ENCODE data around the gene TJP3. TPM values are rescaled to one million over a fixed set of nuclear protein-coding genes. Genes with fewer than 3 reads are reported as not detected.

Gene TJP3
- total and polyA plus RNA-seq, 4 donors = 0.26 to 29.2 (median 0.72) TPM

GRCh38 chr19:3775831-3776230 is 67.6 kb downstream of the TJP3 start:
- Histone ChIP-seq H3K4me1 (ENCODE audit: control insufficient read depth in 1 of 2, insufficient read depth in 2 of 2, low read length in 2 of 2) (no peaks in the 10 kb centered on the region), H3K27ac (ENCODE audit: low read depth in 1 of 2, low read length in 2 of 2) (no peak overlapping the region), H3K27me3 (ENCODE audit: control insufficient read depth in 1 of 2, insufficient read depth in 2 of 2, low read length in 1 of 2) (no peaks in the 10 kb centered on the region), H3K9me3 (ENCODE audit: control insufficient read depth, low read length) (no peaks in the 10 kb centered on the region), H3K36me3 (ENCODE audit: control insufficient read depth in 1 of 2, insufficient read depth in 2 of 2, low read length in 1 of 2) (no peaks in the 10 kb centered on the region), H3K4me3 (ENCODE audit: low read length in 2 of 2) (no peak overlapping the region)
- ATAC-seq (ENCODE audit: low FRiP score) = no peak
- intact Hi-C loops (cut with DNase I) = no loop called here
- no peak for DNase-seq
- 87 to 89% methylated on average over 5 of the region's 5 CpGs for WGBS, 2 donors

DNA sequence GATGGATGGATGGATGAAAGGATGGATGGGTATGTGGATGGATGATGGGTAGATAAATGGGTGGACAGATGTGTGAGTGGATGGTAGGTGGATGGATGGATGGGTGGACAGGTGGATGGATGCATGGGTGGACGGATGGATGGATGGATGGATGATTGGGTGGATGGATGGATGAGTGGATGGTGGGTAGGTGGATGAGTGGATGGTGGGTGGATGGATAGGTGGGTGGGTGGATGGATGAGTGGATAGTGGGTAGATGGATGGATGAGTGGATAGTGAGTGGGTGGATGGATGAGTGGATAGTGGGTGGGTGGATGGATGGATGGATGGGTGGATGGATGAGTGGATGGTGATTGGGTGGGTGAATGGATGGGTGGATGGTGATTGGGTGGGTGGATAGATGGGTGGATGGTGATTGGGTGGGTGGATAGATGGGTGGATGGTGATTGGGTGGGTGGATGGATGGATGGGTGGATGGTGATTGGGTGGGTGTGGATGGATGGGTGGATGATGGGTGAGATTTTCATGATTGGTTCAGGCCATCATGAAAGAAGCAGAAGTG is 68.4 kb downstream of the TJP3 start:
- no peaks in the 10 kb centered on the region for H3K27me3 ChIP-seq (ENCODE audit: control insufficient read depth in 1 of 2, insufficient read depth in 2 of 2, low read length in 1 of 2)
- no peak for ATAC-seq (ENCODE audit: low FRiP score)
- peaks cover 4% of the 10 kb centered on the region for H3K9me3 ChIP-seq (ENCODE audit: control insufficient read depth, low read length)
- no peaks in the 10 kb centered on the region for H3K4me1 ChIP-seq (ENCODE audit: control insufficient read depth in 1 of 2, insufficient read depth in 2 of 2, low read length in 2 of 2)
- H3K27ac ChIP-seq (ENCODE audit: low read depth in 1 of 2, low read length in 2 of 2) = no peak overlapping the region
- no peak for DNase-seq
- 94 to 95% methylated on average over 1 of the region's 1 CpG for WGBS, 2 donors
- no peak overlapping the region for H3K4me3 ChIP-seq (ENCODE audit: low read length in 2 of 2)
- no peaks in the 10 kb centered on the region for H3K36me3 ChIP-seq (ENCODE audit: control insufficient read depth in 1 of 2, insufficient read depth in 2 of 2, low read length in 1 of 2)
- intact Hi-C loops (cut with DNase I) = no loop called here

GRCh38 chr19:3778104-3778867 is 70.1 kb downstream of the TJP3 start:
- intact Hi-C loops (cut with DNase I) = no loop called here
- Histone ChIP-seq H3K4me1 (ENCODE audit: control insufficient read depth in 1 of 2, insufficient read depth in 2 of 2, low read length in 2 of 2) (no peaks in the 10 kb centered on the region), H3K27me3 (ENCODE audit: control insufficient read depth in 1 of 2, insufficient read depth in 2 of 2, low read length in 1 of 2) (no peaks in the 10 kb centered on the region), H3K9me3 (ENCODE audit: control insufficient read depth, low read length) (peaks cover 10% of the 10 kb centered on the region), H3K36me3 (ENCODE audit: control insufficient read depth in 1 of 2, insufficient read depth in 2 of 2, low read length in 1 of 2) (no peaks in the 10 kb centered on the region), H3K27ac (ENCODE audit: low read depth in 1 of 2, low read length in 2 of 2) (no peak overlapping the region), H3K4me3 (ENCODE audit: low read length in 2 of 2) (no peak overlapping the region)
- DNase-seq (no peak), ATAC-seq (ENCODE audit: low FRiP score) (no peak)
- 87 to 89% methylated on average over 37 of the region's 37 CpGs for WGBS, 2 donors

DNA sequence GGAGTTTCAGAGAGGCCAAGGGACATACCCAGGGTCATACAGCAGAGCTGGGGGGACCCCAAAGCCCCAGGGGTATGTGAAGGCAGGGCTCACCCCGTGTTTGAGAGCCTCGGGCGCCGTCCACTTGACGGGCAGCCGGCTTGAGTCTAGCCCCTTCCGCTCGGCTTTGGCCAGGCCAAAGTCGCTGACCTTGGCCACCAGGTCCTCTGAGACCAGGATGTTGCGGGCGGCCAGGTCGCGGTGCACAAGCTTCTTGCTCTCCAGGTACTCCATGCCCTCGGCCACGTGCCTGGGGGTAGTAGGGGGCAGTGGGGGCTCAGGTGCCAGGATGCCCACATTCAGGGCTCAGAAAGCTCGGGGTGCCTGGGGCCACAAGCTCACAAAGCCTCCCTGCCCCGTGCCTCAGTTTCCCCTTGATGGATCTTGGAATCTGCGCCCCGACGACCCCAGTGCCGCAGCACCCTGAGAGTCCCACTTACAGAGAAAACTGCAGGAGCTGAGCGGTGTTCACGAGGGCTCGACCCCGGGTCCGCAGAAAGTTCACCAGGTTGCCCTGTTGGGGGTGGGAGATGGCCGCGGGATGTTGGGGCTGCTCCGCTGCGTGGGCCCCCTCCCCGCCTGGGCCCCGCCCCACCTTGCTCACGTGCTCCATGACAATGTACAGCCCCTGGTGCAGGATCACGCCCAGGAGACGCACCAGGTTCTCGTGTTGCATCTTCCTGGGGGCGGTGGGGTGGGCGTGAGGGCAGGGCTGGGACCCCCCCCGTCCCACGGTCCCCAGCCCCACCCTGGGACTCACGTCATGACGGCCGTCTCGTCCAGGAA is 70.9 kb downstream of the TJP3 start:
- ATAC-seq (ENCODE audit: low FRiP score) (no peak), DNase-seq (no peak)
- no peak overlapping the region for H3K4me3 ChIP-seq (ENCODE audit: low read length in 2 of 2)
- 75 to 76% methylated on average over 44 of the region's 44 CpGs for WGBS, 2 donors
- H3K4me1 ChIP-seq (ENCODE audit: control insufficient read depth in 1 of 2, insufficient read depth in 2 of 2, low read length in 2 of 2) = no peaks in the 10 kb centered on the region
- no peaks in the 10 kb centered on the region for H3K36me3 ChIP-seq (ENCODE audit: control insufficient read depth in 1 of 2, insufficient read depth in 2 of 2, low read length in 1 of 2)
- intact Hi-C loops (cut with DNase I) = no loop called here
- no peak overlapping the region for H3K27ac ChIP-seq (ENCODE audit: low read depth in 1 of 2, low read length in 2 of 2)
- H3K9me3 ChIP-seq (ENCODE audit: control insufficient read depth, low read length) = peaks cover 10% of the 10 kb centered on the region
- peaks cover 0 to 2% of the 10 kb centered on the region in 2 donors for H3K27me3 ChIP-seq (ENCODE audit: control insufficient read depth in 1 of 2, insufficient read depth in 2 of 2, low read length in 1 of 2)

DNA sequence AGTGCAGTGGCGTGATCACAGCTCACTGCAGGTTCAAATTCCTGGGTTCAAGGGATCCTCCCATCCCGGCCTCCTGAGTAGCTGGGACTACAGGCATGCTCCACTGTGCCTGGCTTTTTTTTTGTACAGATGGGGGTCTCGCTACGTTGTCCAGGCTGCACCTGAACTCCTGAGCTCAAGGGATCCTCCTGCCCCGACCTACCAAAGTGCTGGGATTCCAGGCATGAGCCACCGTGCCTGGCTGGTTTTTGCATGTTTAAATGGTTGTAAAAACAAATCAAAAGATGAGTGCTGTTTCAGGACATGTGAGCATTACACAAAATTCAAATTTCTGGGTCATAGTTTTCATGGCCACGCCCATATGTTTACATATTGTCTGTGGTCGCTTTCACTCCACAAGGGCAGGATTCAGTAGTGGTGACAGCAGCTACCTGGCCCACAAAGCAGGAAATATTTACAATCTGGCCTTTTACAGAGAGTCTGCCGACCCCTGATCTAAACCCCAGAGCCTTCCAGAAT is 72.7 kb downstream of the TJP3 start:
- H3K27me3 ChIP-seq (ENCODE audit: control insufficient read depth in 1 of 2, insufficient read depth in 2 of 2, low read length in 1 of 2) = peaks cover 0 to 2% of the 10 kb centered on the region in 2 donors
- intact Hi-C loops (cut with DNase I) = no loop called here
- H3K9me3 ChIP-seq (ENCODE audit: control insufficient read depth, low read length) = peaks cover 10% of the 10 kb centered on the region

GRCh38 chr19:3781603-3782002 is 73.4 kb downstream of the TJP3 start:
- Histone ChIP-seq H3K27me3 (ENCODE audit: control insufficient read depth in 1 of 2, insufficient read depth in 2 of 2, low read length in 1 of 2) (peaks cover 0 to 2% of the 10 kb centered on the region in 2 donors), H3K9me3 (ENCODE audit: control insufficient read depth, low read length) (peaks cover 10% of the 10 kb centered on the region), H3K4me3 (ENCODE audit: low read length in 2 of 2) (no peak overlapping the region), H3K4me1 (ENCODE audit: control insufficient read depth in 1 of 2, insufficient read depth in 2 of 2, low read length in 2 of 2) (no peaks in the 10 kb centered on the region), H3K27ac (ENCODE audit: low read depth in 1 of 2, low read length in 2 of 2) (no peak overlapping the region), H3K36me3 (ENCODE audit: control insufficient read depth in 1 of 2, insufficient read depth in 2 of 2, low read length in 1 of 2) (no peaks in the 10 kb centered on the region)
- 98 to 100% methylated on average over 2 of the region's 2 CpGs for WGBS, 2 donors
- intact Hi-C loops (cut with DNase I) = no loop called here
- ATAC-seq (ENCODE audit: low FRiP score) (no peak), DNase-seq (no peak)

More for the DNA sequence above, 72.7 kb downstream of the TJP3 start:
- Histone ChIP-seq H3K4me1 (ENCODE audit: control insufficient read depth in 1 of 2, insufficient read depth in 2 of 2, low read length in 2 of 2) (no peaks in the 10 kb centered on the region), H3K27ac (ENCODE audit: low read depth in 1 of 2, low read length in 2 of 2) (no peak overlapping the region), H3K36me3 (ENCODE audit: control insufficient read depth in 1 of 2, insufficient read depth in 2 of 2, low read length in 1 of 2) (no peaks in the 10 kb centered on the region), H3K4me3 (ENCODE audit: low read length in 2 of 2) (no peak overlapping the region)
- WGBS, 2 donors = 90 to 92% methylated on average over 9 of the region's 9 CpGs
- DNase-seq (no peak), ATAC-seq (ENCODE audit: low FRiP score) (no peak)

DNA sequence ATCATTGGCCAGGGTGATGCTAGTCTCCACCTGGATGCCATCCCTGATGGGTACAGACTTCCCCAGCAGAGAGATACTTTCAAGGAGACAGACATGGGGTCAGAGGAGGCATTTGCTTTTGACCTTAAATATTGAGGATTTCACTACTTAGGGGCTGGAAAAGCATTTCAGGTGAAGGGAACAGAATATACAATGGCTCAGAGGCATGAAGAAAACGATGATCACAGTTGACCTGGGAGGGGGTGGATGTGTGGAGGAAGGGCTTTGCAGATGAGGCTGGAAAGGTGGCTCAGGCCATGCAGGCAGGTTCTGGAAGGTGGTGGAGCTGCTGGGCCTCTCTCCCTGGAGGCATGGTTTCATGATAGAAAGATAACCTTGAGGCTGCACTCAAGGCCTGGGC is 74.1 kb downstream of the TJP3 start:
- Histone ChIP-seq H3K4me1 (ENCODE audit: control insufficient read depth in 1 of 2, insufficient read depth in 2 of 2, low read length in 2 of 2) (no peaks in the 10 kb centered on the region), H3K9me3 (ENCODE audit: control insufficient read depth, low read length) (peaks cover 10% of the 10 kb centered on the region), H3K27ac (ENCODE audit: low read depth in 1 of 2, low read length in 2 of 2) (no peak overlapping the region), H3K4me3 (ENCODE audit: low read length in 2 of 2) (no peak overlapping the region), H3K36me3 (ENCODE audit: control insufficient read depth in 1 of 2, insufficient read depth in 2 of 2, low read length in 1 of 2) (no peaks in the 10 kb centered on the region), H3K27me3 (ENCODE audit: control insufficient read depth in 1 of 2, insufficient read depth in 2 of 2, low read length in 1 of 2) (peaks cover 0 to 2% of the 10 kb centered on the region in 2 donors)
- intact Hi-C loops (cut with DNase I) = no loop called here
- 89 to 90% methylated on average over 1 of the region's 1 CpG for WGBS, 2 donors
- no peak for DNase-seq
- no peak for ATAC-seq (ENCODE audit: low FRiP score)

DNA sequence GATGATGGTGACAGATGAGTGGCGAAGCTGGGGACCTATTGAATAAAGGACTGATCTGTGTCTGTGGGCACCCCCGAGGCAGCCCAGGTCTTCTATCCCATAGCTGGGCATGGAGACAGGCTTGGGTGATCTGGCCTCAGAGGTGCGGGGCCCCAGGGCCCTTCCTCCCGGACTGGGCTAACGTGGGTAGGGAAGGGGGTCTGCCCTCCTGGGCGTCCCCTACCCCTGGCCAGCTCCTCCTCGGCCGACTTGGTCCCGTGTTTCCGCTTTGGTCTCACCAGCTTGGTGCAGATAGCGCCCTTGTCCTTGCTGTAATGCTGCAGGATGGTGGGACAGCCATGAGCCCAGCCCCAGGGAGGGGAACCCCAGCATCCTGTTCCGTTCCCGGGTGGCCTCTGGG is 74.7 kb downstream of the TJP3 start:
- intact Hi-C loops (cut with DNase I) = no loop called here
- no peak for DNase-seq
- ATAC-seq (ENCODE audit: low FRiP score) = no peak
- H3K4me1 ChIP-seq (ENCODE audit: control insufficient read depth in 1 of 2, insufficient read depth in 2 of 2, low read length in 2 of 2) = no peaks in the 10 kb centered on the region
- peaks cover 10% of the 10 kb centered on the region for H3K9me3 ChIP-seq (ENCODE audit: control insufficient read depth, low read length)
- no peak overlapping the region for H3K4me3 ChIP-seq (ENCODE audit: low read length in 2 of 2)
- H3K27ac ChIP-seq (ENCODE audit: low read depth in 1 of 2, low read length in 2 of 2) = no peak overlapping the region
- peaks cover 0 to 2% of the 10 kb centered on the region in 2 donors for H3K27me3 ChIP-seq (ENCODE audit: control insufficient read depth in 1 of 2, insufficient read depth in 2 of 2, low read length in 1 of 2)
- WGBS, 2 donors = 86 to 91% methylated on average over 12 to 13 of the region's 13 CpGs
- no peaks in the 10 kb centered on the region for H3K36me3 ChIP-seq (ENCODE audit: control insufficient read depth in 1 of 2, insufficient read depth in 2 of 2, low read length in 1 of 2)

All from aorta (tissue), 5 donors.